Skeletal muscle satellite cell (primary cell): ENCODE data around the gene CDK5RAP2.
"Not testable (repeated sequence)": the region's sequence is repeated elsewhere in the genome, so short reads cannot be mapped to it uniquely, and the experiment has no call there.

ENCODE experiments used
- H3K27me3 ChIP-seq: 2 replicates; pipeline ENCODE4 v1.7.0; 2013; ENCODE audit warnings: low read length; ENCODE audit not compliant: control insufficient read depth, insufficient read depth
- H3K36me3 ChIP-seq: 2 replicates; pipeline ENCODE4 v1.7.0; 2013; ENCODE audit warnings: mild to moderate bottlenecking, control low read depth, low read length; ENCODE audit not compliant: insufficient read depth
- H3K4me1 ChIP-seq: 2 replicates; pipeline ENCODE4 v1.7.0; 2013; ENCODE audit warnings: low read length; ENCODE audit not compliant: control insufficient read depth, insufficient read depth
- H3K4me2 ChIP-seq: 2 replicates; pipeline ENCODE4 v1.7.0; 2013; ENCODE audit warnings: mild to moderate bottlenecking, low read length
- H3K4me3 ChIP-seq: 2 replicates; pipeline ENCODE4 v1.7.0; 2013; ENCODE audit warnings: low read length
- H3K9ac ChIP-seq: 2 replicates; pipeline ENCODE4 v1.7.0; 2013; ENCODE audit warnings: mild to moderate bottlenecking, low read depth, low read length, moderate library complexity
- H3K9me3 ChIP-seq: replicated peaks from 2 replicates; pipeline ENCODE4 v1.7.0; 2013; ENCODE audit warnings: mild to moderate bottlenecking, control low read depth, low read length

CDK5RAP2 gene

DNA sequence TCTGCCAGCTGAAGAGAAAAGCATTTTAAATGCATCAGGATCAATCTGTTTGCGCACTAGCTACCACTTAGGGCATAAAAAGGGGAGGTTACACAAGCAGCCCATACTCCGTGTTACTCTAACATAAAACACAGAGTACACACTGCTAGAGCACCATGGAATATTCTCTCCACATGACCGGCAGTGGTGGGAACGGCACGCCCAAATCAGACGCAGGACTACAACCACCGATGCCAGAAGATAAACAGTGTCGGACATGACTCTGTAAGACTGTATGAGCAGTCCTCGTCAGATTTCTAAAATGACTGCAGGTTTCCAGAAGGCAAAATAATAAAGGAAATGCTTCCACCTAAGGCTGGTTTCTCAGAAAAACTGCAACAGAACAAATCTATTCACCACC is 40.0 kb downstream of the CDK5RAP2 start:
- Histone ChIP-seq H3K9me3 (no peaks in the 10 kb centered on the region), H3K4me1 (peaks cover 4% of the 10 kb centered on the region), H3K4me3 (no peak overlapping the region), H3K27me3 (no peaks in the 10 kb centered on the region), H3K36me3 (peaks cover 54% of the 10 kb centered on the region), H3K4me2 (no peak overlapping the region), H3K9ac (no peak overlapping the region)

DNA sequence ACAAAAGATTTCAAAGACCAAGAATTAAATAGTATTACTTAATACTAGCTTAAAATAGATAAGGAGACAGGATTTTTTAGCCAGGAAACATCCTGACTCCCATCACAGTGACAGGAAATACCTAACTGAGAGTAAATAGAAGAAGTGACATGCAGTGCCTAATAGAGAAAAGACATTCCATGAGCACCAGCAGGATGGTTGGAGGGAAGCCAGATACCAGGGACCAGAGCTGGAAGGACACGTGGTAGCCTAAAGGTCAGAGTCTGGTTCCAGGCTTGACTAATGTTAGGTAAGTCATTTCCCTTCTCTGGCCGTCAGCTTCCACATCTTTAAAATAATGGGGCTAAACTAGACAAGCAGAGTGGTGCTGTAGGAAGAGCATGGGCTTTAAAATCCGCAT is 41.6 kb downstream of the CDK5RAP2 start:
- no peaks in the 10 kb centered on the region for H3K27me3 ChIP-seq
- H3K9me3 ChIP-seq, result no peaks in the 10 kb centered on the region
- H3K4me1 ChIP-seq, result peaks cover 11% of the 10 kb centered on the region
- no peak overlapping the region for H3K4me2 ChIP-seq
- H3K4me3 ChIP-seq, result no peak overlapping the region
- H3K9ac ChIP-seq, result no peak overlapping the region
- H3K36me3 ChIP-seq, result peaks cover 49% of the 10 kb centered on the region

- Histone ChIP-seq H3K9me3 (no peaks in the 10 kb centered on the region), H3K4me1 (peaks cover 24% of the 10 kb centered on the region), H3K4me2 (no peak overlapping the region), H3K4me3 (no peak overlapping the region), H3K9ac (no peak overlapping the region), H3K36me3 (peaks cover 52% of the 10 kb centered on the region), H3K27me3 (no peaks in the 10 kb centered on the region)
Observed at GRCh38 chr9:120536949-120537640, 42.9 kb downstream of the CDK5RAP2 start.

DNA sequence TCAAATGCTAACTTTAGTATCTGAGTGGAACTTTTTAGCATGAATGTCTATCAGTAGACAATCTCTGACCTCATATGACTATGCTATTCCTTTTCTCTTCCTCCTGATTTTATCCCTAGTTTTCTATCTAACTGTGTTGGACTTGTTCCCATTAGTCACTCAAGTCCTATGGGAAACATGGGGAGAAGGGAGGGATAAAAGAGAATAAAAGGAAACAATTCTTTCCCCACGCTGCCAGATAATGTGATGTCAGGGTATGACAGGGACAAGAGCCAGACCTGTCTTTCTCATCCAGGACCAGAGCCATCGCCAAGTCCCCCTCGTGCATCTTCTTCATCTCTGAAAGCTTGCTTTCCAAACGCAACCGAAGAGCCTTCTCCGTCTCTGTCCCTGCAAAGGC is 43.9 kb downstream of the CDK5RAP2 start:
- Histone ChIP-seq H3K4me2 (no peak overlapping the region), H3K9ac (no peak overlapping the region), H3K36me3 (peaks cover 48% of the 10 kb centered on the region), H3K4me3 (no peak overlapping the region), H3K27me3 (no peaks in the 10 kb centered on the region), H3K9me3 (no peaks in the 10 kb centered on the region), H3K4me1 (peaks cover 31% of the 10 kb centered on the region)

GRCh38 chr9:120534266-120534665 is 45.7 kb downstream of the CDK5RAP2 start:
- Histone ChIP-seq H3K4me2 (peak overlapping the region; percentile 4), H3K27me3 (no peaks in the 10 kb centered on the region), H3K4me3 (no peak overlapping the region), H3K9me3 (no peaks in the 10 kb centered on the region), H3K36me3 (peaks cover 50% of the 10 kb centered on the region), H3K4me1 (peaks cover 31% of the 10 kb centered on the region), H3K9ac (no peak overlapping the region)

DNA sequence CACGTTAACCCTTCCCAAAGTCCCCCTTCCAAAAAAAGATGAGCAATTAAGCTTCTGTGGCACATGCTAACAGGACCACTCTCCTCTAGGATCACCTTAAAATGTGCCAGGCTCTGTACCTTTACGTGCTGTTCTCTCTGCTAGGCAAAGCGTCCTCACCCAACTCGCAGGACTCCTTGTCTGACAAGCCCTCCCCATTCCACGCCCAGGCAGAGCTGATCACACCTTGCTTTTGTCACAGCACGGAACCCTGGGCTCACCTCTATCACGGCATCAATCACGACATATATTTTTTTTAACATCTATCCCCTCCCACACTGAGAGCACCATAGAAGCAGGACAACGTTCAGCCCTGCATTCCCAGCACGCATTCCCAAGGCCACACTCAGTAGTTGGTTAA is 47.1 kb downstream of the CDK5RAP2 start:
- peaks cover 27% of the 10 kb centered on the region for H3K4me1 ChIP-seq
- H3K4me3 ChIP-seq, result peak overlapping the region; percentile 46
- peak overlapping the region; percentile 61 for H3K4me2 ChIP-seq
- peaks cover 57% of the 10 kb centered on the region for H3K36me3 ChIP-seq
- H3K9me3 ChIP-seq, result no peaks in the 10 kb centered on the region
- H3K9ac ChIP-seq, result peak overlapping the region; percentile 71
- no peaks in the 10 kb centered on the region for H3K27me3 ChIP-seq

DNA sequence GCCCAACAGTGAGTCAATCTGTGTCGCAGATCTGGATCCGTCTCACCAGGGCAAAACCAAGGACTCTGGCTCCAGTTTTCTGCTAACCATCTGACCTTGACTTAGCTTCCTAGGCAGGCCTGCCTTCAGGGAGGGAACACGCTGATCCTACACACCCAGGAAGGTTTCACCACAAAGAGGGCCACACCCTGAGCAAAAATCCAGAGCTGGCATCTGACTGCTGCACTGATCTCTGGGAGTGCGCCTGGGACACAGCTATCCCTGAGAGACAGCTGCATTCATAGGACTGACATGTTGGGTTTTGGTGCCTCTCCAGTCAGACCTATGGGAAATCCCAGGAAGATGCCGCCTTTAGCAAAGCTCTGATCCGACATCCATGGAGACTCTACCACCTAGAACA is 47.5 kb downstream of the CDK5RAP2 start:
- H3K9me3 ChIP-seq, result no peaks in the 10 kb centered on the region
- peaks cover 60% of the 10 kb centered on the region for H3K36me3 ChIP-seq
- peak overlapping the region; percentile 46 for H3K4me3 ChIP-seq
- H3K9ac ChIP-seq, result peak overlapping the region; percentile 71
- peaks cover 27% of the 10 kb centered on the region for H3K4me1 ChIP-seq
- peak overlapping the region; percentile 61 for H3K4me2 ChIP-seq
- H3K27me3 ChIP-seq, result no peaks in the 10 kb centered on the region

DNA sequence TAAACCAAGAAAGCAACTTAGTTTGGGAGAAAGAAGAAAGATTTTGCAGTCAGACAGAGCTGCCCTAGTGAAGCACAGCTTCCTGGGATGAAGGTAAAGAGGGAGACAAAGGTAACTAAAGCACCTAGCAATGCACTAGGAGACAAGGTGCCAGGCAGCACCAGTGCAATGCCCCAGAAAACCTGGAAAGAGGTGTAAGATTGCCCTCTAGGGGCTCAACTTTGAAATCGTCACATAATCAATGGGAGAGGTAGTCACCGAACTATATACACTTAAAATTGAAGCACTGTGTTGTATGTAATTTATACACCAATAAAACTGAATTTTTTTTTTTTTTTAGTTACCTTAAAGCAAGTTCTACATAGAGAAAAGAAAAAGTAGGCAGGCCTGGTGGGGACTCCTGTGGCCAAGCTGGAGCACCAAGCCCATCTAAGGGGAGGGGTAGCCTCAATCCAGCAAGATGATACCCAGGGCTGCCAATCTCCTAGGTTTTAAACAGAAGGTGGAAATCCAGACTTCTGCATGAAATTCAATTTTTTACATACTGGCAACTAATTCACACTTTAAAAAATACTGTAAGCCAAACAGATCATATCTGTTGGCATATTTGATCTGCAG is 48.2 kb downstream of the CDK5RAP2 start:
- Histone ChIP-seq H3K4me1 (peaks cover 27% of the 10 kb centered on the region), H3K4me3 (no peak overlapping the region), H3K27me3 (no peaks in the 10 kb centered on the region), H3K9ac (peak overlapping the region; percentile 71), H3K4me2 (peak overlapping the region; percentile 61), H3K36me3 (peaks cover 60% of the 10 kb centered on the region), H3K9me3 (no peaks in the 10 kb centered on the region)

DNA sequence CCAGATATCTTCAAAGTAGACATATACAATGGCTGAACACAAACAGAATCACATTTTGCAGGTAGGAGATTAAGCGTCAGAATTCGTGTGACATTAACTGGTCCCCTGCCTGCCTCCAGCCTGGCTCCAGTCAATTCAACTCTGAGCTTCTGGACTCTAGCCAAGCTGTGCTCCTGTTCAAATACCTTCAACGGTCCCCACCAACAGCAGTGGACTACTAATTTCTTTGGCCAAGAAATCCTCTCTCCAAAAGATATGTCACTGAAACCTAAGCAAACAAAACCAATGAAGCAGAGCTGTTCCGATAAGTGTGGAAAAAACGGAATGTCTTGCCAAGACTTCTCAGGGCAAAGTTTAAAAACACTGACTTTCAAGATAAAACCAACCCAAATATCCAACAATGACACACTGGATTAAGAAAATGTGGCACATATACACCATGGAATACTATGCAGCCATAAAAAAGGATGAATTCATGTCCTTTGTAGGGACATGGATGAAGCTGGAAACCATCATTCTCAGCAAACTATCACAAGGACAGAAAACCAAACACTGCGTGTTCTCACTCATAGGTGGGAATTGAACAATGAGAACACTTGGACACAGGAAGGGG is 49.6 kb downstream of the CDK5RAP2 start:
- not testable (repeated sequence) for H3K9ac ChIP-seq, H3K9me3 ChIP-seq, H3K4me3 ChIP-seq, H3K27me3 ChIP-seq, H3K4me2 ChIP-seq
- peaks cover 27% of the 10 kb centered on the region for H3K4me1 ChIP-seq
- peaks cover 55% of the 10 kb centered on the region for H3K36me3 ChIP-seq

DNA sequence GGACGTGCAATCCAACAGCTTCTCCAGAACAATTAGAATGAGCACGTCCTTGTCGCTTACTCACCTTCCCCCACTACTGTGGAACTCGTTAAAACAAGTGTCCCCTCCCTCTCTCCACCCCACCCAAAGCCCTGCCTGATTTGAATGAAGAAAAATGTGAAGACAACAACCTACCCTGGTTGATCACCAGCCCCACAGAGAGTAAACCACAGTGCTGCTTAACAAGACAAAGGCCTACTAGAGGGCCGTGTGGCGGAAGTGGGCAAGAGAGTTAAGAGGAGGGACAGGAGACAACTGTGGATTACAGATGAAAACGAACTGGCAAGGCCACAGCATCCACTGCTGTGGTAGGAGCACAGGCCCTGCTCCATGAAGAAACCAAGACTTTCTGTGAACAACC is 51.1 kb downstream of the CDK5RAP2 start:
- H3K4me3 ChIP-seq, result no peak overlapping the region
- no peak overlapping the region for H3K9ac ChIP-seq
- H3K9me3 ChIP-seq, result no peaks in the 10 kb centered on the region
- peaks cover 23% of the 10 kb centered on the region for H3K4me1 ChIP-seq
- H3K4me2 ChIP-seq, result no peak overlapping the region
- H3K27me3 ChIP-seq, result no peaks in the 10 kb centered on the region
- H3K36me3 ChIP-seq, result peaks cover 50% of the 10 kb centered on the region

- Histone ChIP-seq H3K36me3 (peaks cover 54% of the 10 kb centered on the region), H3K4me2 (no peak overlapping the region), H3K27me3 (no peaks in the 10 kb centered on the region), H3K9ac (no peak overlapping the region), H3K4me1 (peaks cover 20% of the 10 kb centered on the region), H3K9me3 (no peaks in the 10 kb centered on the region), H3K4me3 (no peak overlapping the region)
Observed at GRCh38 chr9:120528327-120528726, 51.6 kb downstream of the CDK5RAP2 start.
